DOHH2 (cell line): Measurements from ENCODE around the gene TXNDC11.

Source experiments
- H3F3A ChIP-seq: fragments of 200-600 bp; sonication (generic), shearing (Covaris generic); 2 replicates; pipeline ENCODE4 v1.6.0; 2016; ENCODE audit warnings: antibody characterized with exemption, mild to moderate bottlenecking; ENCODE audit not compliant: control insufficient read depth, insufficient read depth
- H3K27ac ChIP-seq: fragments of 200-600 bp; sonication (generic); 2 replicates; pipeline ENCODE4 v1.5.1; 2014; ENCODE audit warnings: low read depth, mild to moderate bottlenecking, low read length, moderate library complexity
- H3K27me3 ChIP-seq: fragments of 200-600 bp; sonication (generic); 2 replicates; pipeline ENCODE4 v1.6.1; 2014; ENCODE audit warnings: mild to moderate bottlenecking, low read length, mixed read lengths; ENCODE audit not compliant: control insufficient read depth
- H3K36me3 ChIP-seq: fragments of 200-600 bp; sonication (generic); 2 replicates; pipeline ENCODE4 v1.6.1; 2014; ENCODE audit warnings: mild to moderate bottlenecking, low read length, moderate library complexity, mixed read lengths; ENCODE audit not compliant: control insufficient read depth
- H3K4me1 ChIP-seq: fragments of 200-600 bp; sonication (generic); 2 replicates; pipeline ENCODE4 v1.6.1; 2014; ENCODE audit warnings: mild to moderate bottlenecking, low read length, mixed read lengths; ENCODE audit not compliant: control insufficient read depth
- H3K4me2 ChIP-seq: fragments of 200-600 bp; sonication (generic); 2 replicates; pipeline ENCODE4 v1.6.0; 2014; ENCODE audit warnings: mild to moderate bottlenecking, low read length, moderate library complexity
- H3K4me3 ChIP-seq: fragments of 200-600 bp; sonication (generic); 2 replicates; pipeline ENCODE4 v1.5.1; 2014; ENCODE audit warnings: mild to moderate bottlenecking, low read length, mixed read lengths
- H3K79me2 ChIP-seq: fragments of 200-600 bp; sonication (generic); 2 replicates; pipeline ENCODE4 v1.6.1; 2014; ENCODE audit warnings: mild to moderate bottlenecking, low read length, mixed read lengths; ENCODE audit not compliant: control insufficient read depth
- H3K9me2 ChIP-seq: fragments of 200-600 bp; sonication (generic); replicated peaks from 2 replicates; pipeline ENCODE4 v1.6.1; 2014; ENCODE audit warnings: mild to moderate bottlenecking, low read length, mixed read lengths; ENCODE audit not compliant: control insufficient read depth
- H3K9me3 ChIP-seq: fragments of 200-600 bp; sonication (generic); 2 replicates; pipeline ENCODE4 v1.6.1; 2014; ENCODE audit warnings: antibody characterized with exemption, low read length, mixed read lengths; ENCODE audit not compliant: control insufficient read depth, insufficient read depth
- H4K20me1 ChIP-seq: fragments of 200-600 bp; sonication (generic); 2 replicates; pipeline ENCODE4 v1.6.0; 2014; ENCODE audit warnings: low read depth, mild to moderate bottlenecking, antibody characterized with exemption, low read length, moderate library complexity; ENCODE audit not compliant: control insufficient read depth, insufficient read depth
- CTCF ChIP-seq: fragments of 200-600 bp; sonication (generic); IDR thresholded peaks from one replicate; pipeline ENCODE4 v1.5.1; 2014; ENCODE audit warnings: antibody characterized with exemption, mild to moderate bottlenecking, low read depth, low read length; ENCODE audit not compliant: poor library complexity, severe bottlenecking
- EZH2phosphoT487 ChIP-seq: fragments of 200-600 bp; sonication (generic); IDR thresholded peaks from 2 replicates; pipeline ENCODE4 v1.6.1; 2017; ENCODE audit warnings: borderline replicate concordance, mild to moderate bottlenecking, antibody characterized with exemption, low read length, moderate library complexity, mixed read lengths

TXNDC11 gene

GRCh38 chr16:11636172-11636721 lies 106.4 kb downstream of the TXNDC11 start:
- Histone ChIP-seq H4K20me1 (no peaks in the 10 kb centered on the region), H3K9me3 (no peaks in the 10 kb centered on the region), H3K36me3 (no peaks in the 10 kb centered on the region), H3K9me2 (no peaks in the 10 kb centered on the region), H3K4me2 (no peak overlapping the region), H3K27me3 (no peaks in the 10 kb centered on the region), H3K4me1 (peaks cover 54% of the 10 kb centered on the region), H3F3A (peaks cover 3% of the 10 kb centered on the region; the same call in 1 of the 2 replicates), H3K27ac (no peak overlapping the region), H3K79me2 (no peaks in the 10 kb centered on the region), H3K4me3 (no peak overlapping the region)
- TF ChIP-seq CTCF (no peak), EZH2phosphoT487 (no peak)

GRCh38 chr16:11635679-11636171 lies 106.9 kb downstream of the TXNDC11 start:
- Histone ChIP-seq H3K4me1 (peaks cover 54% of the 10 kb centered on the region), H3K4me2 (no peak overlapping the region), H3K9me2 (no peaks in the 10 kb centered on the region), H3K27ac (no peak overlapping the region), H3F3A (peaks cover 3% of the 10 kb centered on the region; the same call in 1 of the 2 replicates), H3K79me2 (no peaks in the 10 kb centered on the region), H3K27me3 (no peaks in the 10 kb centered on the region), H3K9me3 (no peaks in the 10 kb centered on the region), H3K36me3 (no peaks in the 10 kb centered on the region), H4K20me1 (no peaks in the 10 kb centered on the region), H3K4me3 (no peak overlapping the region)
- TF ChIP-seq CTCF (no peak), EZH2phosphoT487 (no peak)

- Histone ChIP-seq H3K27ac (no peak overlapping the region), H3K9me3 (no peaks in the 10 kb centered on the region), H3K4me2 (no peak overlapping the region), H3K79me2 (no peaks in the 10 kb centered on the region), H3K36me3 (no peaks in the 10 kb centered on the region), H3K27me3 (no peaks in the 10 kb centered on the region), H3K4me3 (no peak overlapping the region), H4K20me1 (no peaks in the 10 kb centered on the region), H3K9me2 (no peaks in the 10 kb centered on the region), H3K4me1 (peaks cover 54% of the 10 kb centered on the region), H3F3A (peaks cover 4% of the 10 kb centered on the region)
- TF ChIP-seq CTCF (no peak), EZH2phosphoT487 (no peak)
These were observed 107.5 kb downstream of the TXNDC11 start for GRCh38 chr16:11635113-11635652.
